SW480 (cell line): ENCODE measurements around the gene IWS1.

ENCODE experiments used
- DNase-seq: peaks from one replicate; pipeline ENCODE4 v3.0.0-alpha.2; 2016; ENCODE audit warnings: low spot score

Gene IWS1

DNA sequence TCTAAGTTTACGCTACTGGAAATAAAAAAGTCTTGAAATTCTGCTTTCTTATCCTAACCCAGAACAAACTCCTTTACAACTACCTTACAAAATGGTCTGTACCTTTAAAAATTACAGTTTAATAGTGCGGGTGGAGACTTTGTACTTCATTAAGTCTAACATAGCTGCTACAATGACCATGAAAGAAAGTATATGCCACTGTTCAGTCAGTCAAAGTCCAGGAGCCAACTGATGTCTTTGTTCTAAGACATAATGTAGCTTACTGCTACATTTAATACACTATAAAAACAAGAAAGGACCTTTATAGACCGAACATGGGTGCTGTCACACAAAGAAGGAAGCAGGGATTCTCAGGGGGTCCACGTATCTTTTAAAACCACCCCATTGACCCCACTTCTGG, 36.0 kb downstream of the IWS1 start:
- DNase-seq: no peak

DNA sequence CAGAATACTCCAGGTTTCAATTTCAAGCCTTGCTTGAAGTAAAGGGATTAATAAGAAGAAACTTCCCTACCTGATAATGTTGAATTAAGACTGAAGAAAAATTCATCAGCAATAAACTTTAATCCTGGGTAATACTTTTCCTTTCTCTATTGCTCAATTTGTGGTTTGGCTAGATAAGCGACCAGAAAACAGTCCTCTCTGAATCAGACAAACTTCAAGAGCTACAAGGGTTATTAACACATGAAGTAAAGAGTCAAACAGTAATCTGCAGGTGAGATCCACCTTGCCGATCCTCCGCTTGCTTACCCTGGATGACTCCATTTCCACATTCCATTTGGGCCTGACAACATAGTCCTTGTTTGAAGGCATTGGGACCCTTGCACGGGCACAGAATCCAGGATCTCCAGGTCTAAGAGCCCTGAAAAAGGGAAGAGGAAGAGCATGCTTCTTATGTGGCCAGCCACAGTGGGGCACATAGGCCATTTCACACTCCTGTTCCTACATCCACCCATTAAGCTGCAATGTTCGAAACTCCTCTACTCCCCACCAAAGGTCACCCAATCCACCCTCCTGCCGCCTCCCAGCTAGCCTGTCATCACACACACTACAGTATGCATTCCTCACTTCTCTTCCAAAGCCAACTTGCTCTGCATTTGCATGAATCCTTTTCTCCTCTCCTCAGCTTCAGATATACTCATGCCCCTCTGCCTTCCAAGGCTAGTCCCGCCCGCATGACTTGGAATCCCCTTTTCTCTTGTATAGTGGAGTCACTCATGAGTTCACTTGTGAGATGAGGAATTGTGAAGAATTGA, 39.8 kb downstream of the IWS1 start:
- DNase-seq: no peak

GRCh38 chr2:127485694-127486071, 40.6 kb downstream of the IWS1 start:
- no peak for DNase-seq

DNA sequence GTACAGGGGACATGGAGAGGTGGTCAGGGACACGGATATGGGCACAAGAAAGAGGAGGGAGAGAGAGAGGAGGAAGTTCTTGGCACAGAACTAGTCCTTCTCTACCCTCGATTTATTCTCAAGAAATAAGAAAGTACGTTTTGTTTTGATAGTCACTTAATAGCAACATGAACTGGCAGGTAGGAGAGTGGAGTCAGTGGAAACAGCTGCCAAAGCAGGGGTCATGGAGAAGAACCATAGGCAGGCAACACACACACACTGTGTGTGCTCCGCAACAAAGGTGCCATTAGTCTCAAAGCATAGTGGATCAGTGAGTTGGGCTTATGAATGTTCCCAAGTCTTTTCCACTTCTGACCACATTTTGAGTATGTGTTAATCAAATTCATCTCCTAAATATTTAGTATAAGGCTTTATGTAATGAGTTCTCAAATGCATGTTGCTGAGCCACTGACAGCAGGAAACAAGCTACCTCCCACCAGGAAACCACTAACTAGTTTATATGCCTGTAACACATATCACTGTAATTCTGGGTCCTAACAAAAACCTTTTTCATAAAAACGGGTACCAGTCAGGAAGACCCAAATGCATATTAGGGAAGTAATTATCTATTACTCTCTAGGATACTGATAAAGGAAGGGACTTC, 41.1 kb downstream of the IWS1 start:
- no peak for DNase-seq

GRCh38 chr2:127482031-127482430, 44.3 kb downstream of the IWS1 start:
- DNase-seq: no peak

GRCh38 chr2:127479866-127480743, 46.2 kb downstream of the IWS1 start:
- no peak for DNase-seq

DNA sequence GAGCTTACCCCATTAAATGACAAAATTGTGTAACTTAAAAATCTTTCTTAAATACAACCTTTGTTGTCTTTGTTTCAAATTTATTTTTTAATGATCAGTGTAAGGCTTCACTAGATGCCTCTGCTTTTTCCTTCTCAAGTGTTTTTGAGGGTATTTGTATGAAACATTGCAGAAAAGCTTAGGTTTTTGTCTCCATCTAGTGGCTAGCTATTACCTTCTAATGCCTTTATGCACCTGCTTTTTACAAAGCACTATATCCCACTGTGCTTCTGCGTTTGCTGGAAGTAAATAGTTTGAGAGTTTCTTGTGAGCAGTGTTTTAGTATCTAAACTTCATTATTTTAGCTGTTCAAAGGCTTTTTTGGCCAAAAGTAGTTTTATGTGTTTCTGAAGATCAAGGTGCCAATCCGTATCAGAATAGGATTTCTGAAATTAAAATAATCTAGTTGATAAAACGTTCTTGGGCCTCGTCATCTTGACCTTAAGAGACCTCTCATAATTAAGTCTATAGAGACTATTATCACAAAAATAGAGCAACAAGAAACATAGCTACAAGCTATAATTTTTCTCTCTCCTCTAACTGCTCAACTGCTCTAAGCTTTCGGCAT, 47.0 kb downstream of the IWS1 start:
- DNase-seq: peak; percentile 64

DNA sequence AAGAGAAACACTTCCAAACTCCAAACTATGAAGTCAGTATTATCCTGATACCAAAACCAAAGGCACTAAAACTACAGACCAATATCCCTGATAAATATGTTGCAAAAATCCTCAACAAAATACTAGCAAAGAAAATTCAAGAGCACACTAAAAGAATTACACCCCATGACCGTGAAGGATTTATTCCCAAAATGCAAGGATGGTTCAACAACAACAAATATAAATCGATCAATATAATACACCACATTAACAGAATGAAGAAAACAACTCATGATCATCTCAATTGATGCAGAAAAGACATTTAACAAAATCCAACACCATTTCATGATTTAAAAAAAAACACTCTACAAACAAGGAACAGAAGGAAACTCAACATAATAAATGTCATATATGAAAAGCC, 50.5 kb downstream of the IWS1 start:
- no peak for DNase-seq

- no peak for DNase-seq
These were observed 54.0 kb downstream of the IWS1 start for GRCh38 chr2:127472268-127472667.

GRCh38 chr2:127471286-127471988, 54.9 kb downstream of the IWS1 start:
- no peak for DNase-seq

DNA sequence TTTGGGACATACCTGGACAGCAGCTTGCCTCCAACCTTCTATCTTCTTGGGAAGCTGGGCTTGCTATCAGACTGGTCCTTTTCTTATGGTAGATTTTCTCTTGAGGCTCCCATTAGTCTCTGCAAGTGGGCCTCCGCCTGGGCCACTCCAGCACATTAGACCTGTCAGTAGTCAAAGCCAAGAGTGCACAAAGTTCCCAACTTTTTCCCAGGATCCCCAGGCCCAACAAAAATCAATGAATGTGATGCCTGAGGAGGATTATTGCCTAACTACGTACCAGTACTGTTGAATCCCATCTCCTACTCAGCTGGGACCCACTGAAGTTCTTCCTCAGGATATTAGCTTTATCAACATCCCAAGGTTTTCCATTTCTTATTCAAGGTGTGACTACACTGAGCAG, 56.3 kb downstream of the IWS1 start:
- DNase-seq: no peak

DNA sequence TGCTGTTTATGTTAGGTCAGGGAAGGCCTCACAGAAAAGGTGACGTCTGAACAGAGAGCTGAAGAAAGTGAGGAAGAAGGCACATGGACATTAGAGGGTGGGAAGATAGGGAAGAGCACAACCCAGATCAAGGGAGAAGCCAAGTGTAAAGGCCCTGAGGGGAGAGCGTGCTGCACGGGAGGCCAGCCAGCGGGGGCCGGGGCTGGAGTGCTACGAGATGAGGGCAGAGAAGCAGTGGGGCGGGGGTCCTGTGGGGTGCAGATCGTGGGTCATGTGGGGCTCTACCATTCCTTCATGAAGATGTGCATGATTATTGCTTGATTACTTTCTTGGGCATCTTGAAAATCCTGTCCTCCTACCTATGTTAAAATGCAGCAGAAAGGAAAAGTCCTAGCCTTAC, 57.2 kb downstream of the IWS1 start:
- no peak for DNase-seq

DNA sequence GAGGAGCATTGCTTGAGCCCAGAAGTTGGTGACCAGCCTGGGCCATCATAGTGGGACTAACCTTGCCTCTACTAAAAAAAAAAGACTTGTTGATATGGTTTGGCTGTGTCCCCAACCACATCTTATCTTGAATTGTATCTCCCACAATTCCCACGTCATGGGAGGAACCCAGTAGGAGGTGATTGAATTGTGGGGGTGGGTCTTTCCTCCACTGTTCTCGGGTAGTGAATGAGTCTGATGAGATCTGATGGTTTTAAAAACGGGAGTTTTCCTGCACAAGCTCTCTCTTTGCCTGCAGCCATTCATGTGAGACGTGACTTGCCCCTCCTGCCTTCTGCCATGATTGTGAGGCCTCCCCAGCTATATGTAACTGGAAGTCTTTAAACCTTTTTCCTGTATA, 61.0 kb downstream of the IWS1 start:
- no peak for DNase-seq

GRCh38 chr2:127464470-127465257, 61.6 kb downstream of the IWS1 start:
- no peak for DNase-seq

- peak; percentile 67 for DNase-seq
These were observed 62.9 kb downstream of the IWS1 start for GRCh38 chr2:127463155-127463991.

- DNase-seq: no peak
These were observed 63.8 kb downstream of the IWS1 start for GRCh38 chr2:127462461-127462860.

- no peak for DNase-seq
These were observed 69.3 kb downstream of the IWS1 start for GRCh38 chr2:127456960-127457359.

GRCh38 chr2:127455566-127456493, 70.5 kb downstream of the IWS1 start:
- DNase-seq: peak; percentile 13
